Esophagus squamous epithelium (tissue), 5 donors: ENCODE data around the gene COX4I1. TPM values are rescaled to one million over a fixed set of nuclear protein-coding genes. Genes with fewer than 3 reads are reported as not detected.

Experiments
- DNase-seq: peaks from one replicate; lab custom pipeline; 2025; lab: John Stamatoyannopoulos, UW
- H3K27ac ChIP-seq, 4 donors: fragments of 200-600 bp; sonication (generic); one replicate each; pipeline ENCODE4 v1.5.1; 2016 to 2019; ENCODE audit warnings: mild to moderate bottlenecking in 1 of 4
- H3K27me3 ChIP-seq, 4 donors: fragments of 200-600 bp; sonication (generic); 1 replicate in 3 of 4; 2 replicates in 1 of 4; pipeline versions ENCODE4 v1.5.1 to v1.6.0; 2017 to 2021; ENCODE audit warnings: antibody characterized with exemption in 1 of 4
- H3K36me3 ChIP-seq, 3 donors: fragments of 200-600 bp; sonication (generic); one replicate each; pipeline ENCODE4 v1.5.1; 2016 to 2019
- H3K4me1 ChIP-seq, 3 donors: fragments of 200-600 bp; sonication (generic); one replicate each; pipeline ENCODE4 v1.5.1; 2017 to 2019
- H3K4me3 ChIP-seq, 4 donors: fragments of 200-600 bp; sonication (generic); 1 replicate in 3 of 4; 2 replicates in 1 of 4; pipeline ENCODE4 v1.5.1; 2016 to 2019; ENCODE audit warnings: mild to moderate bottlenecking in 2 of 4, moderate library complexity in 1 of 4
- H3K9me3 ChIP-seq, 3 donors: fragments of 200-600 bp; sonication (generic); one replicate each; pipeline ENCODE4 v1.5.1; 2016 to 2019
- CTCF ChIP-seq, 6 experiments: fragments of 450-650 bp in 4 of 6; fragments of 200-600 bp in 2 of 6; sonication (generic) in 2 of 6; IDR thresholded peaks; one replicate each; pipeline ENCODE4 v1.5.1; 2016 to 2019; ENCODE audit warnings: antibody characterized with exemption in 6 of 6, mild to moderate bottlenecking in 4 of 6, moderate library complexity in 4 of 6
- POLR2A ChIP-seq, 4 donors: fragments of 450-650 bp; IDR thresholded peaks; one replicate each; pipeline ENCODE4 v1.6.1; 2017; ENCODE audit warnings: antibody characterized with exemption in 4 of 4, mild to moderate bottlenecking in 4 of 4, moderate library complexity in 3 of 4
- WGBS, 2 donors: methylation state at CpG; one replicate each; pipeline ENCODE4 v1.1.5; 2018; 5-methylcytosine and 5-hydroxymethylcytosine counted together
- intact Hi-C: fragments of 100-400 bp; cut with DNase I; formaldehyde crosslinking; loops from one replicate; pipeline ENCODE4 v1.15.0; 2022
- total RNA-seq, 4 donors: library from RNA; depleted of rRNA; stranded (reverse); fragments of >200 nt; gene quantifications; one replicate each; pipeline ENCODE4 v1.1.0, GENCODE V29; 2016
- donor health status: DM: yes; HTN: yes; CAD: no.

Gene COX4I1
- total RNA-seq, 4 donors from 2014 or later, result 497 to 580 (median 549) TPM

- H3K9me3 ChIP-seq, result no peaks in the 10 kb centered on the region
- H3K4me1 ChIP-seq, result no peaks in the 10 kb centered on the region
- no peak for DNase-seq
- H3K27ac ChIP-seq, result no peak overlapping the region
- H3K4me3 ChIP-seq, result no peak overlapping the region
- intact Hi-C loops, result no loop called here
- TF ChIP-seq CTCF (IDR thresholded peaks at IDR 0.05) (no peak), POLR2A (IDR thresholded peaks at IDR 0.05) (no peak)
- H3K27me3 ChIP-seq, result peaks cover 0 to 67% (median 3%) of the 10 kb centered on the region in 4 donors
- H3K36me3 ChIP-seq, result no peaks in the 10 kb centered on the region
These were observed 44.6 kb downstream of the COX4I1 start for GRCh38 chr16:85844169-85844481.

GRCh38 chr16:85844786-85845185, 45.3 kb downstream of the COX4I1 start:
- Histone ChIP-seq H3K9me3 (no peaks in the 10 kb centered on the region), H3K27ac (no peak overlapping the region), H3K27me3 (peaks cover 0 to 69% (median 3%) of the 10 kb centered on the region in 4 donors), H3K36me3 (no peaks in the 10 kb centered on the region), H3K4me1 (no peaks in the 10 kb centered on the region), H3K4me3 (no peak overlapping the region)
- TF ChIP-seq CTCF (IDR thresholded peaks at IDR 0.05) (no peak), POLR2A (IDR thresholded peaks at IDR 0.05) (no peak)
- intact Hi-C loops, result no loop called here
- WGBS, 2 donors, result 11 to 22% methylated on average over 13 to 15 of the region's 15 CpGs
- DNase-seq, result no peak

GRCh38 chr16:85845266-85845665, 45.8 kb downstream of the COX4I1 start:
- Histone ChIP-seq H3K4me1 (no peaks in the 10 kb centered on the region), H3K9me3 (no peaks in the 10 kb centered on the region), H3K27me3 (peaks cover 0 to 64% (median 3%) of the 10 kb centered on the region in 4 donors), H3K4me3 (no peak overlapping the region), H3K27ac (no peak overlapping the region), H3K36me3 (no peaks in the 10 kb centered on the region)
- TF ChIP-seq POLR2A (IDR thresholded peaks at IDR 0.05), result no peak
- no peak for TF ChIP-seq CTCF (IDR thresholded peaks at IDR 0.05)
- 67 to 68% methylated on average over 17 to 20 of the region's 20 CpGs for WGBS, 2 donors
- no peak for DNase-seq
- intact Hi-C loops, result no loop called here

- no peaks in the 10 kb centered on the region for H3K9me3 ChIP-seq
- no peaks in the 10 kb centered on the region for H3K4me1 ChIP-seq
- H3K27me3 ChIP-seq, result peaks cover 0 to 65% (median 3%) of the 10 kb centered on the region in 4 donors
- WGBS, 2 donors, result 82 to 83% methylated on average over 4 to 9 of the region's 9 CpGs
- DNase-seq, result no peak
- intact Hi-C loops, result no loop called here
- no peak overlapping the region for H3K4me3 ChIP-seq
- TF ChIP-seq CTCF (IDR thresholded peaks at IDR 0.05), result no peak
- TF ChIP-seq POLR2A (IDR thresholded peaks at IDR 0.05), result no peak
- no peaks in the 10 kb centered on the region for H3K36me3 ChIP-seq
- no peak overlapping the region for H3K27ac ChIP-seq
These were observed 47.0 kb downstream of the COX4I1 start for GRCh38 chr16:85846461-85846860.

- TF ChIP-seq CTCF (IDR thresholded peaks at IDR 0.05) (no peak), POLR2A (IDR thresholded peaks at IDR 0.05) (no peak)
- WGBS, 2 donors, result 55 to 94% methylated on average over 6 to 9 of the region's 15 CpGs
- no peaks in the 10 kb centered on the region for H3K9me3 ChIP-seq
- no peak overlapping the region for H3K27ac ChIP-seq
- H3K36me3 ChIP-seq, result no peaks in the 10 kb centered on the region
- no peak for DNase-seq
- intact Hi-C loops, result no loop called here
- no peak overlapping the region for H3K4me3 ChIP-seq
- no peaks in the 10 kb centered on the region for H3K4me1 ChIP-seq
- peaks cover 0 to 66% (median 3%) of the 10 kb centered on the region in 4 donors for H3K27me3 ChIP-seq
These were observed 47.5 kb downstream of the COX4I1 start for GRCh38 chr16:85847036-85847435.
